HepG2 (cell line): ENCODE data around the gene RBBP6. TPM values are rescaled to one million over a fixed set of nuclear protein-coding genes. Genes with fewer than 3 reads are reported as not detected.
A peak's percentile ranks its signal among the peaks of the same experiment; 100 is the strongest.

ENCODE experiments used
- BHLHE40 ChIP-seq: IDR thresholded peaks from 2 replicates; pipeline ENCODE4 v1.6.1; 2011; ENCODE audit warnings: low read length, improper control_type of control experiment
- CSRNP2 ChIP-seq: sonication (generic); formaldehyde crosslinking; conservative IDR thresholded peaks from 2 replicates; pipeline ENCODE4 v1.8.0; 2022; ENCODE audit warnings: low read depth, missing genetic modification reagents
- KDM3A ChIP-seq: IDR thresholded peaks from 2 replicates; pipeline ENCODE4 v1.6.1; 2018; ENCODE audit warnings: low read depth, missing compliant biosample characterization
- MAFF ChIP-seq: IDR thresholded peaks from 2 replicates; pipeline ENCODE4 v1.6.1; 2011; ENCODE audit warnings: low read depth, low read length, improper control_type of control experiment
- PATZ1 ChIP-seq: sonication (generic); formaldehyde crosslinking; IDR thresholded peaks from 2 replicates; pipeline ENCODE4 v1.4.0; 2020; ENCODE audit warnings: missing genetic modification reagents
- PAXIP1 ChIP-seq: sonication (generic); formaldehyde crosslinking; conservative IDR thresholded peaks from 2 replicates; pipeline ENCODE4 v1.4.0; 2020; ENCODE audit warnings: mild to moderate bottlenecking, missing genetic modification reagents, moderate library complexity
- RORA ChIP-seq: sonication (generic); formaldehyde crosslinking; IDR thresholded peaks from 2 replicates; pipeline ENCODE4 v1.5.0; 2020; ENCODE audit warnings: mild to moderate bottlenecking, missing genetic modification reagents, moderate library complexity
- SNAPC4 ChIP-seq: sonication (generic); formaldehyde crosslinking; IDR thresholded peaks from 2 replicates; pipeline ENCODE4 v1.4.0; 2020; ENCODE audit warnings: mild to moderate bottlenecking, missing genetic modification reagents
- SOX5 ChIP-seq: IDR thresholded peaks from 2 replicates; pipeline ENCODE4 v1.6.1; 2016; ENCODE audit warnings: borderline replicate concordance
- ZFX ChIP-seq: sonication (generic); formaldehyde crosslinking; IDR thresholded peaks from 2 replicates; pipeline ENCODE4 v1.4.0; 2020; ENCODE audit warnings: mild to moderate bottlenecking, low read depth, missing genetic modification reagents, moderate library complexity
- ZNF720 ChIP-seq: sonication (generic); formaldehyde crosslinking; IDR thresholded peaks from 2 replicates; pipeline ENCODE4 v1.4.0; 2020; ENCODE audit warnings: missing genetic modification reagents
- polyA plus RNA-seq, 8 experiments: library from polyadenylated mRNA; depleted of rRNA in 3 of 8; stranded (reverse) in 7 of 8; unstranded in 1 of 8; fragments of >200 nt; fragmentation: Illumina TruSeq in 4 of 8; extraction: Trizol in 4 of 8; gene quantifications; 2 replicates each; pipeline versions ENCODE4 v1.2.1 to v1.2.3, GENCODE V29; 2011 to 2016; ENCODE audit warnings: low read depth in 4 of 8, missing spikeins in 1 of 8, mixed read lengths in 1 of 8; ENCODE audit not compliant: insufficient read depth in 1 of 8
- total RNA-seq, 5 experiments: library from RNA; depleted of rRNA; stranded (reverse); fragments of >200 nt; fragmentation: Illumina TruSeq; extraction: Trizol; gene quantifications; 2 replicates each; pipeline ENCODE4 v1.2.3, GENCODE V29; 2016; ENCODE audit warnings: low read depth in 1 of 5

The RBBP6 gene
- total and polyA plus RNA-seq, 2 of the 13 experiments (the other 11 are each of a cell fraction or from before 2014, with no cell fraction given) = 37.1 to 70.9 TPM

GRCh38 chr16:24539295-24539849, at the start of gene RBBP6 (continued):
- TF ChIP-seq PAXIP1 (CRISPR knock-in tag) = peak; percentile 55; the same call in 1 of the 2 replicates
- TF ChIP-seq RORA (CRISPR knock-in tag) = no peak
- TF ChIP-seq KDM3A (CRISPR knock-in tag) = peak; percentile 94
- TF ChIP-seq BHLHE40 = peak; percentile 95
- TF ChIP-seq CSRNP2 (CRISPR knock-in tag) = no peak; the same call in 1 of the 2 replicates
- peak; percentile 70; the same call in 1 of the 2 replicates for TF ChIP-seq SNAPC4
- TF ChIP-seq MAFF = no peak
- TF ChIP-seq PATZ1 (CRISPR knock-in tag) = peak; percentile 85
- peak; percentile 83 for TF ChIP-seq SOX5
- peak; percentile 84; the same call in 1 of the 2 replicates for TF ChIP-seq ZNF720
- no peak; the same call in 1 of the 2 replicates for TF ChIP-seq ZFX (CRISPR knock-in tag)
